A549 (cell line): ENCODE measurements around the gene MSRB3.

ENCODE experiments used
- CTCF ChIP-seq: fragments of >200 bp; sonication (Bioruptor Twin); formaldehyde crosslinking; IDR thresholded peaks from 3 replicates; pipeline ENCODE4 v1.5.1; 2016
- EP300 ChIP-seq, 2 experiments: fragments of >200 bp; sonication (Bioruptor Twin); formaldehyde crosslinking; IDR thresholded peaks; 2 replicates in 1 of 2; 3 replicates in 1 of 2; pipeline ENCODE4 v1.6.1; 2016 to 2017
- HOXA7 ChIP-seq: fragments of 250-450 bp; sonication (Bioruptor Pico); IDR thresholded peaks from 2 replicates; pipeline ENCODE4 v1.5.0; 2020; ENCODE audit warnings: mild to moderate bottlenecking, moderate library complexity
- JUNB ChIP-seq: fragments of >200 bp; sonication (Bioruptor Twin); formaldehyde crosslinking; IDR thresholded peaks from 2 replicates; pipeline ENCODE4 v1.6.1; 2016
- KDM1A ChIP-seq: fragments of 200-600 bp; sonication (generic); IDR thresholded peaks from 2 replicates; pipeline ENCODE4 v1.6.1; 2016; ENCODE audit warnings: low read depth, mild to moderate bottlenecking
- MAX ChIP-seq: IDR thresholded peaks from 2 replicates; pipeline ENCODE4 v1.6.1; 2012
- NFE2L2 ChIP-seq: fragments of 150-350 bp; conservative IDR thresholded peaks from 2 replicates; pipeline ENCODE4 v1.6.1; 2014; ENCODE audit warnings: low read length
- POLR2A ChIP-seq: IDR thresholded peaks from 2 replicates; pipeline ENCODE4 v1.6.1; 2012; ENCODE audit warnings: mild to moderate bottlenecking, low read length
- RCOR1 ChIP-seq: fragments of 150-350 bp; IDR thresholded peaks from 2 replicates; pipeline ENCODE4 v1.6.1; 2014; ENCODE audit warnings: antibody characterized with exemption, low read length, low read depth
- REST ChIP-seq: fragments of 200-600 bp; sonication (generic); IDR thresholded peaks from 2 replicates; pipeline ENCODE4 v1.6.1; 2016; ENCODE audit warnings: antibody characterized with exemption, mild to moderate bottlenecking, moderate library complexity
- RFX5 ChIP-seq: fragments of 450-650 bp; IDR thresholded peaks from 2 replicates; pipeline ENCODE4 v1.7.1; 2014; ENCODE audit warnings: antibody characterized with exemption, mild to moderate bottlenecking, moderate library complexity
- SREBF2 ChIP-seq: fragments of 450-650 bp; IDR thresholded peaks from 2 replicates; pipeline ENCODE4 v1.6.1; 2014; ENCODE audit warnings: mild to moderate bottlenecking, moderate library complexity
- USF2 ChIP-seq: fragments of 450-650 bp; IDR thresholded peaks from 2 replicates; pipeline ENCODE4 v1.6.1; 2014; ENCODE audit warnings: antibody characterized with exemption
- ZSCAN20 ChIP-seq: fragments of 250-450 bp; sonication (Bioruptor Pico); IDR thresholded peaks from 2 replicates; pipeline ENCODE4 v1.8.0; 2022; ENCODE audit warnings: mild to moderate bottlenecking, moderate library complexity

- TF ChIP-seq CTCF (no peak), USF2 (no peak), REST (no peak), POLR2A (no peak), RFX5 (no peak), MAX (no peak), NFE2L2 (no peak), EP300 (IDR thresholded peaks at IDR 0.05) (no peak), KDM1A (no peak), RCOR1 (no peak), SREBF2 (no peak), ZSCAN20 (CRISPR knock-in tag) (no peak), JUNB (no peak), HOXA7 (no peak)
Observed at GRCh38 chr12:65287426-65287825, 8.9 kb downstream of the MSRB3 start.
